Stimulated activated CD8-positive, alpha-beta memory T cell treated with anti-CD3 and anti-CD28 coated beads, Interleukin-4, amount 100 ng/mL, for 4 hours (primary cell): ENCODE results near the gene RYR3.

ENCODE experiments used
- DNase-seq, 2 donors: peaks; one replicate each; pipeline ENCODE4 v3.0.0-alpha.2; 2020; ENCODE audit warnings: low read depth in 2 of 2, low spot score in 1 of 2

The RYR3 gene

DNA sequence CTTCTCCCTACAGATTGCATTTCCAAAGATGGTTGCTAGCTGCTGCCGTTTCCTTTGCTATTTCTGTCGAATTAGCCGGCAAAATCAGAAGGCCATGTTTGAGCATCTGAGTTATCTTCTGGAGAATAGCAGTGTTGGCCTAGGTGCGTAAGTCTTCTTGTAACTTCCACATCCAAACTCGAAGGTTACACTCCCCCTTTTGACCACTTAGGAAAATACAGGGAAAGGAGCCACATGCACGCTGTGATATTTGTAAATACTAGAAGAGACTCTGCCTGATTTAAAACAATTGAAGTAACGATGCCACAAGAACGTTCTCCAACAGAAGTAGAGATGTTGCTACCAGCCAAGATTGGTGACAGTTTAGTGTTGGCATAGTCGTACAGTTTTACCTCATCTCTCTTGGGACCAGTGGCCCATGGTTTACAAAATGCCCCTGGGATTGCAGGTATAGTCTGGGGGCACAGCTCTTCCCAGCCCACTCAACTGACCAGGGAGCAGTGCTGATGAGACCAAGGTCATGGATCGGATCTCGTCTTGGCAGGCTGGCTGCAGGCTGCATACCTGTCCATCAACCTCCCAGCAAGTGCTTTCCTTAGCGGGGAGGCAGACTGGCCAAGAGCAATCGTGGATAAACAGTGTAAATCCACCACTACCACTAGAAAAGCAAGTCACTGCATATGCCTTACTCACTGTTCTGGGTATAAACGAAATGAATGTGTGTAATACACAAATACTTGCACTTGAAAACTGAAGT is 389.1 kb downstream of the RYR3 start:
- no peak for DNase-seq

DNA sequence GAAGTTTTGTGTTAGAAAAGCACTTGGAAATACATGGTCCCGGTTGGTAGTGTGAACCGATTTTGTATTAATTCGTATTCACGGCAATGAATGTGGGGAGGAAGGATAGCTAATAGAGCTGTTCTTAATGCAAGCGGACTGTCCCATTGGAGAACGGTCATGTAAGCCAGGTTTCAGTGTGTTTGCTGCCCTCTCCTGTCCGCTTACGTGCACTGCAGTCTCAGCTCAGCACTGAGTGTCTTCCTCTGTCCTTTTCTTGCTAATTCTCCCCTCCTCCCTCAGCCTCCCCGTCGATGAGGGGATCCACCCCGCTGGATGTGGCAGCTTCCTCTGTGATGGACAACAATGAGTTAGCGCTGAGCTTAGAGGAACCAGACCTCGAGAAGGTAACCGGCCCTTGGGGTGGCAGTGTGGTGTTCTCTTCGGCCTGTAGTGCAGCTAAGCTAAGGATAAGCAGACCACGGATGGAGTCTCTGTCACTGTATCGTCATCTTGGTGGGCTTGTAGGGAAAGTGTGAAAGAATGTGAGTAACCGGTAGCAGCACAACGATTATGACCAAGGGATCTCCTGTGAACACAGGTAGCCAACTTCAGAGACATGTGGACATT is 390.0 kb downstream of the RYR3 start:
- peak; percentile 10 to 31 for DNase-seq

DNA sequence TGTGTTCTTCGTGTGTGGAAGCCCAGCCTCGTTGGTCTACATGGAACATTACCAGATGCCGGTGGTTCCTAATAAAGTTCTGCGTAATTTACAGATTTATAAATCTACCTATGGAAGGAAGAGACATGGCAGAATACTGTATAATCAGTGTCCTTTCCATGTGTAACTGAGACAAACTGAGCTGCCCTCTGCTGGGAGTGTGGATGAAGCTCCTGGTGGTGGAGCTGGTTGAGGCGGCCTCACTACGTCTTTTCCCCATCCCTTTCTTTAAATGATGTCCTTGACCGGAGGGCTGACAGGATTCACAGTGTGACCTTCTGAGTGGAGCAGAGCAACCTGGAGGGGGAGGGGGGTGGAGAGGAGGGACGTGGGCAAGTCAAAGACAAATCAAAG is 390.5 kb downstream of the RYR3 start:
- DNase-seq = no peak

DNA sequence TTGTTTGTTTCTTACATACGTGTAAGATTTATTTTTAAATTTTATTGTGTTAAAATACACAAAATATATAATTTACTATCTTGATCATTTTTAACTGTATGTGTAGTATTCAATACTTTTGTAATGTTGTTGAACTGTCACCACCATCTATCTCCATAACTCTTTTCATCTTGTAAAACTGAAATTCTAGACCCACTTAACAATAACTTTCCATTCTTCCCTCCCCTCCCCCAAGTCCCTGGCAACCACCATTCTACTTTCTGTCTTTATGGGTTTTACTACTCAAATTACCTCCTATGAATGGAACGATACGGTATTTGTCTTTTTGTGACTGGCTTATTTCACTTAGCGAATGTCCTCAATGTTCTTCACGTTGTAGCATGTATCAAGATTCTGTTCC is 395.4 kb downstream of the RYR3 start:
- no peak for DNase-seq

DNA sequence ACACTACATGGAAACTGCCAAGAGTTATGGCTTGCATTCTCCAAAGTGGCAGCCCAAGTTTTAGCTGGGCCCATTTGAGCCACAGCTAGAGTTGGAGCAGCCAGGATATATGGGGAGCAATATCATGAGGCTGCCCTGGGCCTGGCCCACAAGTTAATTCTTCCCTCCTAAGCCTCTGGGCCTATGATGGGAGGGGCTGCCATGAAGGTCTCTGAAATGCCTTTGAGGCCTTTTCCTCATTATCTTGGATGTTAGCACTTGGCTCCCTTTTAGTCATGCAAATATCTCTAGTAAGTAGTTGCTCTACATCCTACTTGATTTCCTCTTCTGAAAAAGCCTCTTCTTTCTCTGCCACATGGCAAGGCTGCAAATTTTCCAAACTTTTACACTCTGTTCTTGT is 400.0 kb downstream of the RYR3 start:
- DNase-seq = no peak

DNA sequence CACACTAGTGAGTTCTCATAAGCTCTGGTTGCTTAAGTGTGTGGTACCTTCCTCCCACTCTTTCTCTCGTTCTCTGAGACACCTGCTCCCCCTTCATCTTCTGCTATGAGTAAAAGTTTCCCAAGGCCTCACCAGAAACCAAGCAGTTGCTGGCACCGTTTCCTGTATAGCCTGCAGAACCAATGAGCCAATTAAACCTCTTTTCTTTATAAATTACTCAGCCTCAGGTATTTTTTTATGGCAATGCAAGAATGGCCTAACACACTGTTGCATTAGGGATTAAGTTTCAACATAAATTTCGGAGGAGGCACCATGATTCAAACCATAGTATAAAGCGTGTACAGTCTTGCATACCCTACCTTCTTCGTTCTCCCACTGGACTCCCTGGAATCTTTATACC is 405.3 kb downstream of the RYR3 start:
- no peak for DNase-seq

DNA sequence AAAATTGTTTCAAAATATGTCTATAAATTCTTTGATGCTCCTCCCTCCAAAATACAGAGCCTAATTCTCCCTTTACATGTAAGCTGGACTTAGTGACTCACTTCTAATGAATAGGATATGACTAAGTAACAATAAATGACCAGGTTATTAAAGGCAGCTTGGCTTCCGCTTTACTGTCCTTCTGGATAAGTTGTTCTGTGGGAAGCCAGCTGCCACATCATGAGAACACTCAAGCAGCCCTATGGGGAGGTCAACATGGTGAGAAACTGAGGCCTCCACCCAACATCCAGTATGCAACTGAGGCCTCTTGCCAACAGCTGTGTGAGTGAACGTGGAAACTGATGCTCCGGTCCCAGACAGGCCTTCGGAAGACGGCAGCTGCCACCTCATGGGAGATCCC is 410.2 kb downstream of the RYR3 start:
- DNase-seq = no peak

DNA sequence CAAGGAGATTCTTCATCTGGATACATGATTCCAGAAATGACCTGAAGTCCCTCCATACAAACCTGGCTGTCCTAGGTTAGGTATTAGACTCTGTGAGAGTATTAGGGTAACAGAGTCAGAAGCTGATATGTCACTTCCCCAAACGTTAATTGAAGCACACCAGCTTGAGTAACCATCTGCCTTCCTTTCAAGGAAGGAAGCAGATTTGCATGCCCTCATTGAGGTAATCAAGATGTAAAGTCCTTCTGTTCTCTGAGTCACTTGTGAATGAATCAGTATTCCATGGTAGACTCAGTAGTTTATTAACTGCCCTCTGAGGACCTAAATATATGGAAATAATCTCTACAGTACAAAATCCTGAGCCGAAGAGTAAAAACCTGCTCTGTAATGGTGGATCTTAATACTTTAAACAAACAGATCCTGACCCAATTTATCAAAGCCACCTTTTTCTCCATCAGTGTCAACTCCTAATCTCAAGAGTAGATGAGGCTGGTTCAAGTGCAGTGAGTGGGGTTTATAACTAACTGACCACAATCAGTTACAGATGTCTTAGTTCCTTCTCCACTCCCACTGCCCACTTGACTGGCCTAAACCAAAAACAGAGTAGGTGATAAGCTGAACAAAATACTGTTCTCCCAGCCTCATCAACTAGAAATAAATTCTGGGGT is 411.4 kb downstream of the RYR3 start:
- DNase-seq = no peak

DNA sequence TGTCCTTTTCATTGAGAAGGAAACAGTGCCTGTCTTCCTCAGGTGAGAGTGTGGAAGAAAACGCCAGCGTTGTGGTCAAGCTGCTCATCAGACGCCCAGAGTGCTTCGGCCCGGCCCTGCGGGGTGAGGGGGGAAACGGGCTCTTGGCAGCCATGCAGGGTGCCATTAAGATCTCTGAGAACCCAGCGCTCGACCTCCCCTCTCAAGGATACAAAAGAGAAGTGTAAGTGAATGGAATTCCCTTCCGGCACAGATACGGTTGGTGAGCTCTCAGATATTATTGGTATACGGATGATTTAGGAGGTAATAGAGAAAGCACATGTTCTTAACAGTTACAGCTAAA is 411.9 kb downstream of the RYR3 start:
- DNase-seq = no peak

DNA sequence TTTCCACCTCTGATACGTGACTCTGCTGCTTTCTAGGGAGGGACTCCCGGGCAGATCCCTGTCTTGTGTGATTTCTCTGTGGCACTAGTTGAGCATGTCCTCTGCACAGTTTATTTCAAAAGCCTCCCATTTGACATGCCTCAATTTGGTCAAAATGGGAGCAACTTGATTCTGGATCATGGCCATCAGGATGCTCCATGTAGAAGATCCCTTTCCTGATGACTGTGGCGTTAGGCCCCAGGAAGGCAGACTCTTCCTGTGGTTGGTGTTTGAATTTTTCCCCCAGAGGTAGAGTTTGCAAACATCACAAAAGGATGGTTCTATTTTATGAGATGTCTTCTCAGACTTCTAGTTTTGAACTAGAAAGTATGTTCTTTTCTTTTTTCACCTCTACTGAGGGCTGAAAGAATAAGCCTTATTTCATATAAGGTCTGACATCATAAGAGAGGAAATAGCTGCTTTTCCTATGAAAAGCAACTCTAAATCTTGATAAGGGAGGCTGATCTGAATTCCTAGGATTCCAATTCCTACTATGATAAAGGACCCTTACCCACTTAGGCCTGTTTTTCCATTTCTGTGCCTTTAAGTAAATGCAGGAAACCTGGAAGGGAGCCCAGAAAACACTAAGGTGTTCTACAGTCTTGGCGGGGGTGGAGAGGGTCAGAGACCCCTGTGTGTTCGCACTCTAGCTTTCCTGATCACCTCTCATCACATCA is 413.7 kb downstream of the RYR3 start:
- DNase-seq = no peak

DNA sequence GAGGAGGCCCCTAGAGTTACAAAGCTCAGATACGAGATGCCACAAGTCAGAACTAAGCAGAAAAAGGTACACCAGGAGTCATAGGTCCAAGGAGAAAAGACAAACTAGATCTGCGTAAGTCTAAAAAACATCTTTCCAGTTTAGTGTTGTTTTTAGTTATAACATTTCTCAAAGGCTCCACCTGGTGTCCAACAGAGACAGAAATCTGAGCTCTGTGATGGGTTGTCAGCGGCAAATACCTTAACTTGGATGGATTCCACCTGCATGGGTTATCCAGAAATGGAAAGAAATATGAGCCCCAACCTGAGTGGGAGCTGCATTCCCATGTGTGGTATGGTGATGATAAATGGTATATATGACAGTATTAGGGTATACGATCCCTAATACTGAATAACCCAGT is 418.9 kb downstream of the RYR3 start:
- DNase-seq = no peak

DNA sequence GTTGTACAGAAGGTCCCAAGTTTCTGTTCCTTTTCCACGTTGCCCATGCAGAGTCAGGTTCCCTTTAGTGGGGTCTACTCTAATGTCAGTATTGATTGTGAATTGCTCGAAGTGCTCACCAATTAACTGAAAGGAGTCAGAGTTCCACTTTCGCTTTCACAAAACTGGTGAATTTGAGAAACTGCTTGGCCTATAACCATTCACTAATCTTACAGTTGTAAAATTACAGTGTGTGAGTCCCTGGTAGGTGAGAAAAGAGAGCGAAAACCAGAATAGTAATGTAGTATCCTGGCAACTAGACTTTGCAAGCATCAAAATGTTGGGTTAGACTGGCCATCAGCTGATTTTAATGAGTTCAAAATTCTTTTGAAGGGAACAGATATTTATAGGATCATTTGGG is 420.0 kb downstream of the RYR3 start:
- no peak for DNase-seq

DNA sequence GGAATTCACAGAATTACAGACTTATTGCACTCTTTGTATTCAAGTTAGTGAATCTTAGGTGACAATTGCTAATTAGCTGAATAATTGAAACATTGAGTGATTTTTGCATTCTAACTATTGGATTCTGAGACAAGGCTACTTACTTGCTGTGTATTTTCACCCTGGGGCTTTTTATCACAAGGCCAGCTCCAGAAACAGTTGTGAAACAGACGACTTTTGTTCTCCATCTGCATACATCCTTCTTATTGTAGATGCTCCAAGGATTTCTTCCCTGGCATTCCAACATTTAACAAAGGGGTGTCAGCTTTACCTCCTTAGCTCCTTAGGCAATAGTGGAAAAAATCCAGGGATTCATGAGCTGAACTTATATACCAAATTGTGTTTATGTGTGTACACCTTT is 424.4 kb downstream of the RYR3 start:
- DNase-seq = no peak

DNA sequence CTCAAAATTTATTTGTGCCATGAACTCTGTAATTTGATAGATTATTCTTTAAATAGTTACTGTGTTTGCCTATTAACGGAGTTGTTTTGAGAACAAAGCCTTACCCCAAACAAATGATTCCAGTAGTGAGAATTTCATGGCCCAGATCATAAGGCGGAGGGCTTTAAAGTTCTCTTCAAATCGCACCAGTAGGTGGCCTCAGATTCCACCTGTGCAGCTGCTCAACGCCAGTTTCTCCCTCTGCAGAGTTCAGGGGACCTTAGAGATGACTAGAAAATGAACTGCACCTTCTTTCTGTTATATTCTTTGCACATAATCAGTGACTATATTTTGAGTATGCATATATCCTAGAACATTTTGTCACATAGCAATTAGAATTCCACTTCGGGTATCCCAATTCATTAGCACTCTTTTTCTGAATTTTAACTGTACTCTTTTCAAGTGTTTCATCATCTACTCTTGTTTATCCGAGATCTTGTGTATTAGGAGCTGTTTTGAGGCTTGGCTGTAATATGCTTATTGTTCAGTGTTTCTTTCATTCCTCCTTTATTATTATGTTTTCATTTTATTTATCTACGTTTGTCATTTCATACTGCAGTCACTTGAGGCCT is 425.0 kb downstream of the RYR3 start:
- DNase-seq = no peak

DNA sequence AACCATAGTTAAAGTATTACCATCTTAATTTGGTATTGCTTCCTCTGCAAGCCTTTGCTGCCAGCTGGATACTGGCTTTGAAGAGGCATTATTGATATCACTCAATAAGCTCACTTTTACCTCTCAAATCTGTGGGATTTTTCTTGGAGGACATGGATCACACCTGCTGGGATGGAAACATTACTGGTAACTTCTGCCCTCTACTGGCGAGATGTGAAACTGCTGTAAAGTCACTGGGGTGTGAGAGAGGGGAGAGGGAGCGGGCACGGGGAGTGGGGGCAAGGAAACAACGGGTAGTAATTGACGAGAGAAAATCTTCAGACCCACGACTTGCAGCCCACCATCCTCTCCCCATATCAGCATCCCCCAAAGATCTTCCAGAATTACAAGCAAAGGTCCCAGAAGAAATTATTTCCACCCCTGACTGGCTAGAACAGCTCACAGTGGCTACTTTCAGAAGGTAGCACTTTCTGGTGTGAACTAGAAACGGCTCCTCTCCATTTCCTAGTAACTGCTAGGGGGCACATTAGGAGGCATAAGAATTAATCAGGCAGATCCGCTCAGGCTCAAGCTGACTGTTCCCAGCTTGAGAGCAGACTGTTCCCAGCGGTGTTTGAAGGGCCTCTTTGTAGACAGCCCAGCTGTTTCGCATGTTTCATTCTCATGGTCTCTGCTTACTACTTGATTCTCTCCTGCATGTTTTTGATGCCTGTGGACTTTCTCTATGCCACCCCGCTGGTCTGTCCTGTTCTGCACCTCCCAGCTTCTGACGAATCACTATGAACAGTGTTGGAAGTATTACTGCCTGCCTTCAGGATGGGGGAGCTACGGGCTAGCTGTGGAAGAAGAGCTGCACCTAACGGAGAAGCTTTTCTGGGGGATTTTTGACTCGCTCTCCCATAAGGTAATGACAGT is 427.2 kb downstream of the RYR3 start:
- no peak for DNase-seq

DNA sequence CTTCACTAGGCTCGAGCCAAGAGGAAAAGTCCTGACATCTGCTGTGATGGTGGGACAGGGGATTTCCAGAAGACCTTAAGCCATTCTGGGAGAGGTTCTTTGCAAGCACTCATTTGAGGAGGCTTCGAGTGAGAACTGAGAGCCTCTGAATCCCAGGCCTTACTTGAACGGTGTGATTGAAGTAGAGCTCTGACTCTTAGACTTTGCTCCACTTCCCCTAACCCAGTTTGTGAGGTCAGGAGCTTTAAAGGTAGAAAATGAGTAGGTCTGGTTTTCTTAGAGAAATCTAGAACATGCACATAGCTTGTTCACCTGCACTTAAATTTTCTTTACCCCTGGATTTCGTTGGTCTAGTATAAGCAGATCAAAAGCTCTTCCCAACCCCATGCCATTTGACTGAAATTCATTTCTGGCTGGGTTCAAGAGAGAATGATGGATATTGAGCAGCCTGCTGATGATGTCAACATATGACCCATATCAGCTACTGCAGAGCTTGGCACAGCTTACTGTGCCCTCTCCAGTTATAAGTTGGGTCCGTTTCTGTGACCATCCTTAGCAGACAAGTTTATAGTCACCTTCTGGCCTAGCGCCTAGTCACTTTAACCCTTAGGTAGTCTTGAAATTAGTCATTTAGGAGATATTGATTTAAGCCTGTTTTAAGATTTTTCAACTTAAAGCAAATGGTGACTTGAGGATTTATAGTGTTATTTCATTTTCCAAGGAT is 428.3 kb downstream of the RYR3 start:
- DNase-seq = no peak

DNA sequence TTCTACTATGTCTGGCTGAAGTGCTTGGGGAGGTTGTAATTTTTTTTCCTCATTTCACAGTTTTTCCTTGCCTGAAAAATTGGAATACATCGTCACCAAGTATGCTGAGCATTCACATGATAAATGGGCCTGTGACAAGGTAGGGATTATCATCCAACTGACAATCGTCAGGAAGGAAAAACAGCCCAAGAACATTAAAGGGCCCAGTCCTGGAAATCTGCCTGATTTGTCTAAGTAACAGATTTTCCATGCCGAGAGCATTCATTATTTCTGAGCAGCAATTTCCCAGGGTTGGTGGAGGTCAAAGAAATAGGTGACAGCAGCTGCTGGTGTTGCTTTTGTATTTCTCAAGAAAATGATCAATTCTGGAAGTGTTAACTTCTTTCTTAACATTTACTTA is 431.5 kb downstream of the RYR3 start:
- no peak for DNase-seq

DNA sequence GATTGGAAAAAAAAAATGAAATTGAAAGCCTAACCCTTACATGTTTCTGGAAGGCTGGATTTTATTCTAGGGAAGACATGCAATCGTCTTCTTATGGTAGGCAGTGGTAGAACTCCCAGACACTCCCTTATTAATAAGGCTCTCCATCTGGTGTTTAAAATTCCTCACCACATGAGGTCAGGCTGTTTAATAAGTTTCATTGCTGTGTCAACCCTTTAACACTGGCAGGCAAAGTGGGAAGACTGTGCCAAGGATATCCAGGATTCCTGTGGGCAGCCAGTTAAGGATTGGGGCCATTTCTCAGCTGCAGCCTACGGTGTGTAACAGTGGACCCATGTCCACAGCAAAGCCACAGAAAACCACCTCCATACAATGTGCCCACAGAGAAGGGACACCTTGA is 432.0 kb downstream of the RYR3 start:
- no peak for DNase-seq

DNA sequence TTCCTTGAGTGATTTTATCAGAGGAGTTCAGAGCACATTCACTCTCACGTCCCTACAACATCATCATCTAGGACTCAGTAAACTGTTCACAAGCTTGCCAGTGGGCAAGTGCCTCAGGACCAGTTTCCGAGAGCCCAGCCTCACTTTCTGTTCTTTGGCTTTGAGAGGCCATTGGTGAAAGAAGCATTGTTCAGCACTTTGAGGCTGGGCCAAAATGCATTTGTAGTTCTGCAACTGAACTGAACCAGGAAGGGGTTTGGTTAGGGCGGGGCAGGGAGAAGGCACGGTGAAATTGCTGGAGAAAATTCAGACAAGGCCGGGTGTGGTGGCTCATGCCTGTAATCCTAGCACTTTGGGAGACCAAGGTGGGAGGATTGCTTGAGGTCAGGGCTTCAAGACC is 435.4 kb downstream of the RYR3 start:
- no peak for DNase-seq

DNA sequence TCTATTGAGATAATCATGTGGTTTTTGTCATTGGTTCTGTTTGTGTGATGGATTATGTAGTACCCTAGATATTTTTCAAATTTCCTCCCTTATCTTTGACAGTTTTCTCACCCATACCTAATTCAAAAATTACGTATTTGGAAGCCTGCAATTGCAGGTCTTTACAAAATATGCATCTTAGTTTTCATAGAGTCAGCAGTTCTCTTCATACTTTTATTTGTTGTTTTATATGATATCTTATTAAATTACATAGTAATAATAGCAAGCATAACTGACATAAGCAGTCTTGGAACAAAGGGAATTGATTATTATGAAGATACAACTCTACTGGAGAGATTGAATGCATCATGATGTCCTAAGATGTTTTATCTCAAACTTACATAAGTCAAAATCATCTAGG is 442.2 kb downstream of the RYR3 start:
- DNase-seq = no peak
